COLO668 (cell line): Measurements from ENCODE around the gene BDH2.

ENCODE experiments used
- DNase-seq: peaks from one replicate; lab custom pipeline; 2025; ENCODE audit not compliant: unreplicated experiment; lab: John Stamatoyannopoulos, UW

The BDH2 gene

GRCh38 chr4:103029300-103029699, 70.3 kb downstream of the BDH2 start:
- no peak for DNase-seq
